GM19240 (cell line): ENCODE measurements around the gene CHD3.
A peak's percentile ranks its signal among the peaks of the same experiment; 100 is the strongest.

Experiments used
- DNase-seq: peaks from one replicate; pipeline ENCODE4 v3.0.0; 2011; ENCODE audit warnings: low spot score; ENCODE audit not compliant: insufficient read length

CHD3 gene

GRCh38 chr17:7888184-7888920, at the start of gene CHD3:
TSS of gene CHD3 (plus strand) at chr17:7888789. CDS start at chr17:7889001, 212 bp downstream.
- no peak for DNase-seq

- DNase-seq, result no peak
Measured at GRCh38 chr17:7839190-7839875, 49.3 kb upstream of the CHD3 start.

GRCh38 chr17:7839876-7840261, 48.7 kb upstream of the CHD3 start:
- no peak for DNase-seq

- no peak for DNase-seq
Measured at GRCh38 chr17:7840441-7840840, 48.1 kb upstream of the CHD3 start.

DNA sequence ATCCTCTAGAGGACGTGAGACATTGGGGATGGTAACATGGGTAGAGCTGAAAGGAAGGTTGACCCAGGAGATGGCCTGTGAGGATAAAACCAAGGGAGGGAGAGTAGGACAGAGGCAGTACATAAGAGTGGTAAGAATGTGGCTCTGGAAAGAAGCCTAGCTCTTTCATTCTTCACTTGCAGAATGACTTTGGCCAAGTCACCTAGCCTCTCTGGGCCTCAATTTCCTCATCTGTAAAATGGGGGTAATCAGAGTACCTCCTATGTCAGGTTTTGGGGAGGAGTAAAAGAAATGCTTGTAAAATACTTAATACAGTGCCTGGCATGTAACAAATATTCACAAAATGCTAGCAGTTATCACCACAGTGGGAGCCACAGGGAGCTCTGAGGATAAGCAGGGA, 47.7 kb upstream of the CHD3 start:
- no peak for DNase-seq

DNA sequence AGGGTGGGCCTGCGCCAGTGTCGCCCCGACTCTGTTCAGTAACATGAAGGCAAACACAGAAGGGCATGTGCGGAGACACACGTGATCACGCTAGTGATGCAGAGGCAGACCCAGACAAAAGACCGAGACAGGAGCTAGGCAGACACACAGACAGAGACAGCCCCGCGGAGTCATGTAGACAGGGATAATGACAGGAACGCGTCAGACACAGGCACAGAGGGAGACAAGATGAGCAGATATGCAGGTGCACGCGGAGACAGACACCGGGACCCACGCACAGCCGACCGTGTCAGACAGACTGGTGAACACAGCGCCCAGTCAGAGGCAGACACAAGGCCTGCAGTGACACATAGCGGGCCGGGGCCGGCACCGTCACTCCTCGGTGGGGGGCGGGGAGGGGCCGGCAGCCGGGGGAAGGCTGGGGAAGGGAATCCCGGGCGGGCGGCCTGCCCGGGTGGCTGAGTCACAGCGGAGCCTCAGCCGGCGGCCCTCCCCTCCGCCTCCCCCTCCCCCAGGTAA, 47.1 kb upstream of the CHD3 start:
- no peak for DNase-seq

- DNase-seq, result no peak
Measured at GRCh38 chr17:7841915-7842379, 46.6 kb upstream of the CHD3 start.

- no peak for DNase-seq
Measured at GRCh38 chr17:7842380-7843256, 46.0 kb upstream of the CHD3 start.

DNA sequence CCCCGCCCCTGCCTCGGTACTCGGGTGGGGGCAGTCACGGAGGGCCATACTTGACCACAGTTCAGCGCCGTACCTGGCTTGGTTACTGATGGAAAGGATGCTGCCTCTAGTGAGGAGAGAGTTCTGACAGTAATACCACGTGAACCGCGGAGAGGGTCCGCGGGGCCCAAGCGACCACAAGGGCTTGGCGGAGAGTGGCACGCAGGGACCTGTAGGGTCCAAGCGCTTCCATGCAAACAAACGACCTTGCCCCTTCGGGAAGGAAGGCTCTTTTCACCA, 45.4 kb upstream of the CHD3 start:
- no peak for DNase-seq

GRCh38 chr17:7843536-7844291, 44.9 kb upstream of the CHD3 start:
- peak; percentile 83 for DNase-seq

- DNase-seq, result peak; percentile 96
Measured at GRCh38 chr17:7844292-7845154, 44.1 kb upstream of the CHD3 start.

GRCh38 chr17:7845359-7846062, 43.1 kb upstream of the CHD3 start:
- no peak for DNase-seq

DNA sequence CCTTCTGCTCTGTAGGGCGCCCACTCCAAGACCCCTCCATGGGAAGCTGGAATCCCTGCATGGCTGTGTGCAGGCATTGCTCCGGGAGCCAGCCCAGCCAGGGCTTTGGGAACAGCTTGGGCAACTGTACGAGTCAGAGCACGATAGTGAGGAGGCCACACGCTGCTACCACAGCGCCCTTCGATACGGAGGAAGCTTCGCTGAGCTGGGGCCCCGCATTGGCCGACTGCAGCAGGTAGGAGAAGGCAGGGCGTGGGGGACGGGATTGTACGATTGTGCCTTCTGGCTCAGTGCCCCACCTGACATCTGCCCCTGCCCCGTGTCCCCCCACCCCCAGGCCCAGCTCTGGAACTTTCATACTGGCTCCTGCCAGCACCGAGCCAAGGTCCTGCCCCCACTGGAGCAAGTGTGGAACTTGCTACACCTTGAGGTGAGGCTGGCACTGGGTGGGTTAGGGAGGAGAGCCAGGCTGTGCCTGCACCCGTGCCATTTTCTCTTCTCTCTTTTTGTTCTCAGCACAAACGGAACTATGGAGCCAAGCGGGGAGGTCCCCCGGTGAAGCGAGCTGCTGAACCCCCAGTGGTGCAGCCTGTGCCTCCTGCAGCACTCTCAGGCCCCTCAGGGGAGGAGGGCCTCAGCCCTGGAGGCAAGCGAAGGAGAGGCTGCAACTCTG, 42.4 kb upstream of the CHD3 start:
- DNase-seq, result no peak

DNA sequence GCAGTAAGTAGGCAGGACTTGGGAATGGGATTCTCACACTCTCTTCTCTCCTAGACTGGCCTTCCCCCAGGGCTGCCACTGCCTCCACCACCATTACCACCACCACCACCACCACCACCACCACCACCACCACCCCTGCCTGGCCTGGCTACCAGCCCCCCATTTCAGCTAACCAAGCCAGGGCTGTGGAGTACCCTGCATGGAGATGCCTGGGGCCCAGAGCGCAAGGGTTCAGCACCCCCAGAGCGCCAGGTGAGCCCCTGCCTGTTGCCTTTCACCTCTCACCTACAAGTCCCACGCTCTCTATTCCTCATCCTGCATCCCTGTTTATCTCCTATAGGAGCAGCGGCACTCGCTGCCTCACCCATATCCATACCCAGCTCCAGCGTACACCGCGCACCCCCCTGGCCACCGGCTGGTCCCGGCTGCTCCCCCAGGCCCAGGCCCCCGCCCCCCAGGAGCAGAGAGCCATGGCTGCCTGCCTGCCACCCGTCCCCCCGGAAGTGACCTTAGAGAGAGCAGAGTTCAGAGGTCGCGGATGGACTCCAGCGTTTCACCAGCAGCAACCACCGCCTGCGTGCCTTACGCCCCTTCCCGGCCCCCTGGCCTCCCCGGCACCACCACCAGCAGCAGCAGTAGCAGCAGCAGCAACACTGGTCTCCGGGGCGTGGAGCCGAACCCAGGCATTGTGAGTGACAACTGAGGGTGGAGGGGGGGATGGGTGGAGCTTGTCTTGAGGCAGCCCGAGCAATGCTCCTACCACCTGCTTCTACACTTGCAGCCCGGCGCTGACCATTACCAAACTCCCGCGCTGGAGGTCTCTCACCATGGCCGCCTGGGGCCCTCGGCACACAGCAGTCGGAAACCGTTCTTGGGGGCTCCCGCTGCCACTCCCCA, 41.6 kb upstream of the CHD3 start:
- DNase-seq, result no peak

DNA sequence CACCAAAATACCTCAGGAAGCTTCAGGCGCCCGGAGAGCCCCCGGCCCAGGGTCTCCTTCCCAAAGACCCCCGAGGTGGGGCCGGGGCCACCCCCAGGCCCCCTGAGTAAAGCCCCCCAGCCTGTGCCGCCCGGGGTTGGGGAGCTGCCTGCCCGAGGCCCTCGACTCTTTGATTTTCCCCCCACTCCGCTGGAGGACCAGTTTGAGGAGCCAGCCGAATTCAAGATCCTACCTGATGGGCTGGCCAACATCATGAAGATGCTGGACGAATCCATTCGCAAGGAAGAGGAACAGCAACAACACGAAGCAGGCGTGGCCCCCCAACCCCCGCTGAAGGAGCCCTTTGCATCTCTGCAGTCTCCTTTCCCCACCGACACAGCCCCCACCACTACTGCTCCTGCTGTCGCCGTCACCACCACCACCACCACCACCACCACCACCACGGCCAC, 40.4 kb upstream of the CHD3 start:
- DNase-seq, result no peak

GRCh38 chr17:7848739-7849129, 39.9 kb upstream of the CHD3 start:
- DNase-seq, result no peak

DNA sequence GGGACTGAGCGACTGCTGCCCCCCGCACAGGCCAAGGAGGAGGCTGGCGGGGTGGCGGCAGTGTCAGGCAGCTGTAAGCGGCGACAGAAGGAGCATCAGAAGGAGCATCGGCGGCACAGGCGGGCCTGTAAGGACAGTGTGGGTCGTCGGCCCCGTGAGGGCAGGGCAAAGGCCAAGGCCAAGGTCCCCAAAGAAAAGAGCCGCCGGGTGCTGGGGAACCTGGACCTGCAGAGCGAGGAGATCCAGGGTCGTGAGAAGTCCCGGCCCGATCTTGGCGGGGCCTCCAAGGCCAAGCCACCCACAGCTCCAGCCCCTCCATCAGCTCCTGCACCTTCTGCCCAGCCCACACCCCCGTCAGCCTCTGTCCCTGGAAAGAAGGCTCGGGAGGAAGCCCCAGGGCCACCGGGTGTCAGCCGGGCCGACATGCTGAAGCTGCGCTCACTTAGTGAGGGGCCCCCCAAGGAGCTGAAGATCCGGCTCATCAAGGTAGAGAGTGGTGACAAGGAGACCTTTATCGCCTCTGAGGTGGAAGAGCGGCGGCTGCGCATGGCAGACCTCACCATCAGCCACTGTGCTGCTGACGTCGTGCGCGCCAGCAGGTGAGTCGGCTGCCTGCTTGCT, 39.3 kb upstream of the CHD3 start:
- DNase-seq, result no peak
